GM12801 (cell line): ENCODE results near the gene CYP39A1.

Experiments used
- TF ChIP-seq, protein P1 (sequence below): IDR thresholded peaks from one replicate; pipeline ENCODE4 v1.5.1; 2011; ENCODE audit warnings: control low read depth; ENCODE audit not compliant: insufficient read length; ENCODE audit errors: extremely low read depth

CYP39A1 gene

DNA sequence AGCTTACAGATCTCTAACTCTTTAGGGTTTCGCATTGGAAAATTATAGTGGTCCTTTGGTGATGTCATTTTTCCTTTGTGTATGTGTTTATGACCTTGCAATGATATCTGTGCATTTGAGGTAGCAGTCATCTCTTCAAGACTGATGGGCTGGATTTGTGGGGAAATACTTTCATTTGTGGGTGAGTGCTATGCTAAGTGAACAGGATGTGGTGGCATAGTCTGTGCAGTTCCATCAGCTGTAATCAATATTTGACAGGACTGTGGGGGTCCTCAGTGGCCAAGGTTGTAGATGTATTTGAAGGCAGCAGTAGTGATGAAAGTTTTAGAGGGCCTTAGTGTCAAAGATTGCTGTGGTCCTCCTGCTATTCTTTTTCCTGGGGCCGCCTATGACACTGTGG is 79.5 kb downstream of the CYP39A1 start:
- TF ChIP-seq, protein P1, sequence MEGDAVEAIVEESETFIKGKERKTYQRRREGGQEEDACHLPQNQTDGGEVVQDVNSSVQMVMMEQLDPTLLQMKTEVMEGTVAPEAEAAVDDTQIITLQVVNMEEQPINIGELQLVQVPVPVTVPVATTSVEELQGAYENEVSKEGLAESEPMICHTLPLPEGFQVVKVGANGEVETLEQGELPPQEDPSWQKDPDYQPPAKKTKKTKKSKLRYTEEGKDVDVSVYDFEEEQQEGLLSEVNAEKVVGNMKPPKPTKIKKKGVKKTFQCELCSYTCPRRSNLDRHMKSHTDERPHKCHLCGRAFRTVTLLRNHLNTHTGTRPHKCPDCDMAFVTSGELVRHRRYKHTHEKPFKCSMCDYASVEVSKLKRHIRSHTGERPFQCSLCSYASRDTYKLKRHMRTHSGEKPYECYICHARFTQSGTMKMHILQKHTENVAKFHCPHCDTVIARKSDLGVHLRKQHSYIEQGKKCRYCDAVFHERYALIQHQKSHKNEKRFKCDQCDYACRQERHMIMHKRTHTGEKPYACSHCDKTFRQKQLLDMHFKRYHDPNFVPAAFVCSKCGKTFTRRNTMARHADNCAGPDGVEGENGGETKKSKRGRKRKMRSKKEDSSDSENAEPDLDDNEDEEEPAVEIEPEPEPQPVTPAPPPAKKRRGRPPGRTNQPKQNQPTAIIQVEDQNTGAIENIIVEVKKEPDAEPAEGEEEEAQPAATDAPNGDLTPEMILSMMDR = no peak

DNA sequence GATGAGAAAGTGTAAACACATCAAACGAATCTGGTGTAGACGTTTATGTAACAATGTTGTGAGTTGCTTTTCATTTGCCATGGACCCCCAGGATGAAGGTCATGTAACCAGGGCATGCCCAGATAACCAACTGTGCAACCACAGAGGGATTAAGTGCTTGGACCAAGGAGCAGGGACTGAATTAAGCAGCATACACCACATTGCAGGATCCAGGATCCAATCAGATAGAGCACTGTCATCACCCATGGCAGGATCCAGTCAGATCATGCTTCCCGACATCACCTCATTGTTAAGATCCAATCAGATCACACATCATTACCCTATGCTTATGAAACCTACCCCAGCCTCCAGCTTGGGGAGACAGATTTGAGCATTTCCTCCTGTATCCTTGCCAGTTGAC is 87.1 kb downstream of the CYP39A1 start:
- TF ChIP-seq, protein P1 = no peak

DNA sequence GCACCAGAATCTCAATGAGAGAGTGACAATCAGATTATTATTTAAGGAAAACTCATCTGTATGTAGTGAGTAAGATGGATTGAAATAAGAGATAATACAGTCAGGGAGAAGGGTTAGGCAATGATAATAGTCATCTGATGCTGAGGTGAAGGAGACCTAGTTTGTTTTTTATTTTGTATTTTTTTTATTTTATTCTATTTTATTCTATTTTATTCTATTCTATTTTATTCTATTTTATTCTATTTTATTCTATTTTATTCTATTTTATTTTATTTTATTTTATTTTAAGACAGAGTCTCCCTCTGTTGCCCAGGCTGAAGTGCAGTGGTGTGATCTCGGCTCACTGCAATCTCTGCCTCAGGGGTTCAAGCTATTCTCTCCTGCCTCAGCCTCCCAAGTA is 88.7 kb downstream of the CYP39A1 start:
- TF ChIP-seq, protein P1 = no peak

DNA sequence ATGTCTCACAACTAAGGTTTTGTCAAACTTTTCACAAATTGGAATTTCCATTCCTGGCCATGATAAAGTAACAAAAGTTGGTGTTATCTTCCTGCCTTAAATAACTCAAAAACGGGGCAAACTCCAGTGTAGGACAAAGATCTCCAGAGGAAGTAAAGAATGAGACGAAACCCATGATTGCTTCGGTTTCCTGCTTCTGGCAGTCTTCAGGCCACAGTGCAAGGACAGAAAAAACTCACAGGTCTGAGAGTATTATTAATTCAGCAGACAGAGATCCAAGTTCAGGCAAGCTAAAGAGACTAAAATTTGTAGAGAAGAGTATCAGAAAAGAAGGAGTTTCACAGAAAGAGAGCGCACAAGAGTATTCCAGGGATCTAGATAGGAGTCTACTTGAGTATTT is 96.6 kb downstream of the CYP39A1 start:
- TF ChIP-seq, protein P1 = no peak

DNA sequence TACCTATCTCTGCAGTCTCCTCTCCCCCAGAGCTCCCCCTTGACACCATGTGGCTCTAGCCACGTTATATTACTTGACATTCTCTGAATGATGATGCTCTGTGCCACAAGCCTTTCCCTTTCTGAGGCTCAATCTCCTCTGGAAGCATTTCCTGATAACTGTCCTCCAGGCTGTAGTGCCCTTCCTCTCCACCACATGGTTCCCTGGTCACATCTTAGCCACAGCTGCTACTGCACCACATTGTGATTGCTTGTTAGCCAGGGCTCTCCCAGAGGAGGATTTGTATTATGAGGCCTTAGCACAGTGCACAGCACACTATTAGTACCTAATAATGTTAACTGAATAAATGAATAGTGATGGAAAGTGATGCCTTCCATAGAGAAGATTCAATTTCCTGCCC is 97.5 kb downstream of the CYP39A1 start:
- TF ChIP-seq, protein P1 = no peak

DNA sequence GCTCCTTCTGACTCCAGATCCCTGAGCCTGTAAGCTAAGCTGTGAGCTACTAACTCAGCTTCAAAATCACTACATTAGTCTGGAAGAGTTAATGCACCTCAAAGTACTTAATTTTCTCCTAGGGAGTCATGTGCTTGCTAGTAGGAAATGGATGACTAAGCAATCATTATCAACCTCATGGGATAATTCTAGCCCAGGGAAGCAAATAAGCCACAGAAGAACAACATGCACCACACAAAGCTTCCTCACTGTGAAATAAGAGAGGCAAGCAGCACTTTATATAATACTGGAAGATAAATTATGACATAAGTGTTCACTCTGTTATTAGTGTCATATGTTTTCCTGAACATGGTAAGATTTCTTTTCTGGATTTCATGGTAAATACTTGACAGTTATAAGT is 103.5 kb downstream of the CYP39A1 start:
- TF ChIP-seq, protein P1 = no peak

DNA sequence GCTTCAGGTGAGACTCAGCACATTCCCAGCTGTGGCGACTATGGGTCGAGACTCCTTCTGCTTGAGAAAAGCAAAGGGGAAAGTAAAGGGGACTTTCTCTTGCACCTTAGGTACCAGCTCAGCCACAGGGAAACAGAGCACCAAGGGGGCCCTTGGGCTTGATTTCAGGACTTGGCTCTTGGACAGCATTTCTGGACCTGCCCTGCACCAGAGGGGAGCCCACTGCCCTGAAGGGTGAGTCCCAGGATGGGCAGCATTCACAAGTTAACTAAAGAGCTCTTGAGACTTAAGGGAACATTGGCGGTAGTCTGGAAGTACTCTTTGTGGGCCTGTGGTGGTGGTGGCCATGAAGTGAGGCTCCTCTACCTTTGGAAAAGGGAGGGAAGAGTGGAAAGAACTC is 111.1 kb downstream of the CYP39A1 start:
- TF ChIP-seq, protein P1 = no peak

DNA sequence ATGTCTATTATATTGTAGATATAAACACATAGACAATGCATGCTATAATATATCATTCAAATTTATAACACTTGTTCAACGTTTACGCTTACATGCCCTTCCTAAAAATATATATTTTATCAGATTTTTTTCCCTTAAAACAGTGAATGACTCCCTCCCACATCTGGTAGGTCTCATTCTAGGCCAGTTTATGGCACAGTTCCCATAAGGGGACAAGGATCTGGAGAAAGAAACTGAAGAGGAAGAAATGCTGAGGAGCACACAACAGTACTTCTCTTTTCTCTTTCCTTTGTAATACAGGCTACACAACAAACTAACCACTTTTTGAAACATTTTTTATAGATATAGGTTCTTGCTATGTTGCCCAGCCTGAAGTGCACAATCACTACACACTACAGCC is 112.8 kb downstream of the CYP39A1 start:
- TF ChIP-seq, protein P1 = no peak
